Progenitor cell of endocrine pancreas (in vitro differentiated cells): ENCODE results near the gene TRPC4. TPM values are rescaled to one million over a fixed set of nuclear protein-coding genes. Genes with fewer than 3 reads are reported as not detected.
"Not testable (repeated sequence)": the region's sequence is repeated elsewhere in the genome, so short reads cannot be mapped to it uniquely, and the experiment has no call there.

Experiments
- DNase-seq: peaks from one replicate; pipeline ENCODE4 v3.0.0; 2021; ENCODE audit warnings: low spot score; ENCODE audit not compliant: unreplicated experiment
- H3K27ac Mint-ChIP-seq: 2 replicates; pipeline ENCODE4 v1.8.0; 2021; ENCODE audit warnings: mild to moderate bottlenecking, moderate library complexity, mixed read lengths
- H3K27me3 Mint-ChIP-seq: 2 replicates; pipeline ENCODE4 v1.8.0; 2021; ENCODE audit warnings: mixed read lengths
- H3K36me3 Mint-ChIP-seq: 2 replicates; pipeline ENCODE4 v1.8.0; 2022; ENCODE audit warnings: mixed read lengths; ENCODE audit not compliant: insufficient read depth
- H3K4me1 Mint-ChIP-seq: 2 replicates; pipeline ENCODE4 v1.8.0; 2021; ENCODE audit warnings: low read depth, mixed read lengths
- H3K4me3 Mint-ChIP-seq: 2 replicates; pipeline ENCODE4 v1.8.0; 2021; ENCODE audit warnings: low read depth, mild to moderate bottlenecking, moderate library complexity, mixed read lengths
- H3K9me3 Mint-ChIP-seq: 2 replicates; pipeline ENCODE4 v1.8.0; 2021; ENCODE audit warnings: low read depth, mixed read lengths
- total RNA-seq: library from RNA; stranded (reverse); gene quantifications from 2 replicates; pipeline ENCODE4 v1.2.1, GENCODE V29; 2021
- TF ChIP-seq, protein P1 (sequence below): fragments of 200-600 bp; sonication (generic); IDR thresholded peaks from one replicate; pipeline ENCODE4 v1.5.0; 2021; ENCODE audit warnings: antibody characterized with exemption, mild to moderate bottlenecking; ENCODE audit not compliant: unreplicated experiment

Gene TRPC4
- total RNA-seq, 1 donor from 2014 or later: 4.2 TPM

DNA sequence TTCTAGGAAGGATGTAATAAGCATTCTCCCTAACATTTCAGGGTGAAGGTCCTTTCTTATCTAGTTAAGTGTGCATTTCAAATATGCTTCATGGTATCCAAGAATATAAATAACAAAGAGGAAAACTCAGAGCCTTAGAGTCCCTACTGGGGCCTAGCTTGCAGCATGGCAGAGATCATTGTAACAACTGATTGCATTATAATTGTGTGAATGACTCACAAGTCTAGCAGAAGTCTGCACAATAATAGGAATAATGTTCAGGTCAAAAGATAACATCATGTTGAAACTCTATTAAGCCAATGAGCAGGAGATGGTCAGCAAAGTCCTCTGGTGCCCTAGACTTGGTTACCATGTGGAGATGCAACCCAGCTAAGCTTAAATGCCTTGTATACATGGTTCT lies 274.4 kb downstream of the TRPC4 start:
- Mint-ChIP-seq H3K27me3 (no peaks in the 10 kb centered on the region), H3K9me3 (no peaks in the 10 kb centered on the region), H3K4me1 (no peaks in the 10 kb centered on the region), H3K27ac (no peak overlapping the region), H3K4me3 (no peak overlapping the region), H3K36me3 (no peaks in the 10 kb centered on the region)
- TF ChIP-seq, protein P1, sequence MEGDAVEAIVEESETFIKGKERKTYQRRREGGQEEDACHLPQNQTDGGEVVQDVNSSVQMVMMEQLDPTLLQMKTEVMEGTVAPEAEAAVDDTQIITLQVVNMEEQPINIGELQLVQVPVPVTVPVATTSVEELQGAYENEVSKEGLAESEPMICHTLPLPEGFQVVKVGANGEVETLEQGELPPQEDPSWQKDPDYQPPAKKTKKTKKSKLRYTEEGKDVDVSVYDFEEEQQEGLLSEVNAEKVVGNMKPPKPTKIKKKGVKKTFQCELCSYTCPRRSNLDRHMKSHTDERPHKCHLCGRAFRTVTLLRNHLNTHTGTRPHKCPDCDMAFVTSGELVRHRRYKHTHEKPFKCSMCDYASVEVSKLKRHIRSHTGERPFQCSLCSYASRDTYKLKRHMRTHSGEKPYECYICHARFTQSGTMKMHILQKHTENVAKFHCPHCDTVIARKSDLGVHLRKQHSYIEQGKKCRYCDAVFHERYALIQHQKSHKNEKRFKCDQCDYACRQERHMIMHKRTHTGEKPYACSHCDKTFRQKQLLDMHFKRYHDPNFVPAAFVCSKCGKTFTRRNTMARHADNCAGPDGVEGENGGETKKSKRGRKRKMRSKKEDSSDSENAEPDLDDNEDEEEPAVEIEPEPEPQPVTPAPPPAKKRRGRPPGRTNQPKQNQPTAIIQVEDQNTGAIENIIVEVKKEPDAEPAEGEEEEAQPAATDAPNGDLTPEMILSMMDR: no peak
- no peak for DNase-seq

DNA sequence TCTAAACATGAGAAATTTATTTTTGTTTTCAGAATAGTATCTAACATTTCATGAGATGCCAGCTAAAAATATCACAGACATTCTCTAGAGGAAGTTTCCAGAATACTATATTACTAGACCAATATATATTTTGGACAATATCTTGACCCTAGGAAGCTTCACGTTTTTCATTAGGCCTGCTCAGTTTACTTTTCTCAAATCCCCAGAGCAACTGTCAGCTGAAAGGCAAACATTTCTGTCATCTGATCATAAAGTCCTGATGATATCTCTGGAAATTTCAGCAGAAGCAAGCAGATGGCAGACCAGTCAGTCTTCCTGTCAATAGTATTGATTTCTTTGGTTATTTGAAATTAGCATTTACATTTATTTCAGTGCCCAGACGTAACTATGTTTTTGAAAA lies 275.0 kb downstream of the TRPC4 start:
- Mint-ChIP-seq H3K9me3 (no peaks in the 10 kb centered on the region), H3K36me3 (no peaks in the 10 kb centered on the region), H3K4me3 (no peak overlapping the region), H3K27me3 (no peaks in the 10 kb centered on the region), H3K27ac (no peak overlapping the region), H3K4me1 (no peaks in the 10 kb centered on the region)
- TF ChIP-seq, protein P1: no peak
- no peak for DNase-seq

DNA sequence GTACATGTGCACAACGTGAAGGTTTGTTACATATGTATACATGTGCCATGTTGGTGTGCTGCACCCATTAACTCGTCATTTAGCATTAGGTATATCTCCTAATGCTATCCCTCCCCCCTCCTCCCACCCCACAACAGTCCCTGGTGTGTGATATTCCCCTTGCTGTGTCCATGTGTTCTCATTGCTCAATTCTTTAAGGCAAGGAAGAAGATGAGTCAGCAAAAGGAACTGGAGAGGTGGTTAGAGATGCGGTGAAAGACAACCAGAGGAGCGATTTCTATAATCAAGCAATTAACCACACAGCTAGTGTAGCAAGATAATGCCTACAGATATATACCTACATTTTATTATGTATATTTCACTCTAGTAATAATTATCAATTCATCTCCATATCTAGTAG lies 280.2 kb downstream of the TRPC4 start:
- H3K4me3 Mint-ChIP-seq, DNase-seq, H3K27ac Mint-ChIP-seq, H3K9me3 Mint-ChIP-seq, H3K36me3 Mint-ChIP-seq, H3K27me3 Mint-ChIP-seq, H3K4me1 Mint-ChIP-seq: not testable (repeated sequence)

DNA sequence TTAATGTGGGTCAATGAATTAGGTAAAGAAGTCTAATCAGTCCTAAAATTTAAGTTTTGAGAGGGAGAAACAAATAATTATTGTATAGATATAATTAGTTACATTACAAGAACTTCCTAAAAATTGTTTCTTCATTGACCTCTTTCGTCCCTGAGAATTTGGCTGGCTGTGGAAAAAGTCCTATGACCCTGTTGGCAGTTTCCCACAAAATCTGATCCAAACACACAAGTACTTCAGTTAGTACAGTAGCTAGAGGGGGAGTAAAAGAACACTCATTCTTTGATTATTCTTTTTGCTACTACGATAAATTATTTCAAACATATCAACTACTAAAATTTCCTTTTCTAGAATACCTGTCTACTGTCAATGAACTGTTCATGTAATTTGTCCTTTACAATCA lies 282.3 kb downstream of the TRPC4 start:
- H3K4me3 Mint-ChIP-seq: no peak overlapping the region
- H3K27ac Mint-ChIP-seq: no peak overlapping the region
- DNase-seq: no peak
- H3K27me3 Mint-ChIP-seq: no peaks in the 10 kb centered on the region
- TF ChIP-seq, protein P1: no peak
- no peaks in the 10 kb centered on the region for H3K9me3 Mint-ChIP-seq
- H3K36me3 Mint-ChIP-seq: no peaks in the 10 kb centered on the region
- H3K4me1 Mint-ChIP-seq: no peaks in the 10 kb centered on the region
